OCI-LY7 (cell line): Measurements from ENCODE around the gene NDEL1. TPM values are rescaled to one million over a fixed set of nuclear protein-coding genes. Genes with fewer than 3 reads are reported as not detected.

Experiments
- BruUV-seq: library from RNA; stranded (reverse); fragments of 400-500 nt; replicated peaks from 2 replicates; lab custom pipeline; 2021; lab: Mats Ljungman, UMichigan
- CTCF ChIA-PET: fragments of 300-600 bp; sonication (Branson Sonifier 250); formaldehyde crosslinking; loops from one replicate; lab custom pipeline; 2022; ENCODE audit warnings: antibody characterized with exemption; ENCODE audit not compliant: unreplicated experiment; lab: Charles Lee
- POLR2A ChIA-PET: fragments of 300-600 bp; sonication (Branson Sonifier 250); formaldehyde crosslinking; loops from one replicate; lab custom pipeline; 2022; ENCODE audit warnings: antibody characterized with exemption; lab: Charles Lee
- DNase-seq: peaks from one replicate; pipeline ENCODE4 v3.0.0-alpha.2; 2015; ENCODE audit warnings: low spot score
- H2AFZ ChIP-seq: fragments of 200-600 bp; sonication (generic), shearing (Covaris generic); 2 replicates; pipeline ENCODE4 v1.6.1; 2014; ENCODE audit warnings: mild to moderate bottlenecking, antibody characterized with exemption, low read length, moderate library complexity
- H3K27ac ChIP-seq: fragments of 200-600 bp; sonication (generic); 2 replicates; pipeline ENCODE4 v1.5.1; 2014; ENCODE audit warnings: mixed run types, low read depth, mild to moderate bottlenecking, moderate library complexity, low read length, inconsistent platforms; ENCODE audit not compliant: poor library complexity, severe bottlenecking
- H3K36me3 ChIP-seq: fragments of 200-600 bp; sonication (generic); 2 replicates; pipeline ENCODE4 v1.6.1; 2014; ENCODE audit warnings: mild to moderate bottlenecking, antibody characterized with exemption, low read length, moderate library complexity, mixed read lengths; ENCODE audit not compliant: insufficient read depth
- H3K4me1 ChIP-seq: fragments of 200-600 bp; sonication (generic); 2 replicates; pipeline ENCODE4 v1.5.1; 2014; ENCODE audit warnings: mild to moderate bottlenecking, low read length; ENCODE audit not compliant: insufficient read depth, poor library complexity, severe bottlenecking
- H3K4me2 ChIP-seq: fragments of 200-600 bp; sonication (generic); 2 replicates; pipeline ENCODE4 v1.6.1; 2014; ENCODE audit warnings: mild to moderate bottlenecking, low read length
- H3K4me3 ChIP-seq: fragments of 200-600 bp; sonication (generic); 2 replicates; pipeline ENCODE4 v1.5.1; 2014; ENCODE audit warnings: mild to moderate bottlenecking, low read depth, low read length; ENCODE audit not compliant: poor library complexity, severe bottlenecking
- H3K79me2 ChIP-seq: fragments of 200-600 bp; sonication (generic); 2 replicates; pipeline ENCODE4 v1.6.1; 2016; ENCODE audit warnings: low read depth, mild to moderate bottlenecking, low read length, moderate library complexity, mixed read lengths; ENCODE audit not compliant: insufficient read depth
- H3K9me2 ChIP-seq: fragments of 200-600 bp; sonication (generic); 2 replicates; pipeline ENCODE4 v1.6.1; 2016; ENCODE audit warnings: mild to moderate bottlenecking, low read length, mixed read lengths; ENCODE audit not compliant: insufficient read depth
- H3K9me3 ChIP-seq: fragments of 200-600 bp; sonication (generic); 2 replicates; pipeline ENCODE4 v1.6.1; 2014; ENCODE audit warnings: mild to moderate bottlenecking, mixed run types, low read length, mixed read lengths
- H4K20me1 ChIP-seq: fragments of 200-600 bp; sonication (generic); 2 replicates; pipeline ENCODE4 v1.6.1; 2014; ENCODE audit warnings: mild to moderate bottlenecking, antibody characterized with exemption, low read length, moderate library complexity, mixed read lengths; ENCODE audit not compliant: insufficient read depth
- CTCF ChIP-seq: fragments of 200-600 bp; sonication (generic); conservative IDR thresholded peaks from 2 replicates; pipeline ENCODE4 v1.5.1; 2014; ENCODE audit warnings: mild to moderate bottlenecking, antibody characterized with exemption, low read length, moderate library complexity, mixed read lengths
- EZH2phosphoT487 ChIP-seq: fragments of 200-600 bp; sonication (generic); IDR thresholded peaks from 2 replicates; pipeline ENCODE4 v1.6.1; 2018; ENCODE audit warnings: low read depth, borderline replicate concordance, mild to moderate bottlenecking, mixed run types, antibody characterized with exemption, low read length, moderate library complexity, mixed read lengths
- intact Hi-C: fragments of 100-400 bp; cut with micrococcal nuclease; formaldehyde crosslinking; loops from one replicate; pipeline ENCODE4 v1.10.0; 2022; ENCODE audit not compliant: unreplicated experiment
- total RNA-seq, 2 experiments: library from RNA; depleted of rRNA in 1 of 2; stranded (reverse); fragments of >200 nt in 1 of 2; shearing (Covaris generic) in 1 of 2; gene quantifications; 2 replicates each; pipeline ENCODE4 v1.2.3, GENCODE V29; 2014 to 2022

The NDEL1 gene
- total RNA-seq, 2 experiments from 2014 or later = 37.9 to 65.7 TPM

GRCh38 chr17:8472663-8473062 is 37.0 kb downstream of the NDEL1 start:
- POLR2A ChIA-PET = interaction anchor here (0.7 kb wide), 1 partner anchor 14 kb away, joined by 4 read pairs; no protein-coding TSS in a partner anchor
- Histone ChIP-seq H3K4me3 (no peak overlapping the region), H3K4me2 (no peak overlapping the region), H3K36me3 (peaks cover 77% of the 10 kb centered on the region), H3K4me1 (no peaks in the 10 kb centered on the region), H3K79me2 (no peaks in the 10 kb centered on the region), H2AFZ (no peak overlapping the region), H3K9me3 (no peaks in the 10 kb centered on the region), H4K20me1 (no peaks in the 10 kb centered on the region), H3K27ac (no peak overlapping the region), H3K9me2 (no peaks in the 10 kb centered on the region)
- TF ChIP-seq CTCF = no peak
- TF ChIP-seq EZH2phosphoT487 = no peak
- CTCF ChIA-PET = no interaction called here
- intact Hi-C loops = no loop called here
- no TSS peak for BruUV-seq
- no peak for DNase-seq

- intact Hi-C loops = no loop called here
- no peak overlapping the region for H3K4me3 ChIP-seq
- DNase-seq = no peak
- TF ChIP-seq CTCF (no peak), EZH2phosphoT487 (no peak)
- no peaks in the 10 kb centered on the region for H3K79me2 ChIP-seq
- no TSS peak for BruUV-seq
- no peak overlapping the region for H3K4me2 ChIP-seq
- H3K36me3 ChIP-seq = peaks cover 77% of the 10 kb centered on the region
- H3K27ac ChIP-seq = no peak overlapping the region
- no peaks in the 10 kb centered on the region for H3K9me2 ChIP-seq
- no peak overlapping the region for H2AFZ ChIP-seq
- no peaks in the 10 kb centered on the region for H4K20me1 ChIP-seq
- H3K9me3 ChIP-seq = no peaks in the 10 kb centered on the region
- ChIA-PET POLR2A (no interaction called here), CTCF (no interaction called here)
- no peaks in the 10 kb centered on the region for H3K4me1 ChIP-seq
Measured at GRCh38 chr17:8473451-8474192, 37.9 kb downstream of the NDEL1 start.

- TF ChIP-seq CTCF = no peak
- no peak overlapping the region for H3K4me2 ChIP-seq
- H3K4me3 ChIP-seq = no peak overlapping the region
- no peaks in the 10 kb centered on the region for H4K20me1 ChIP-seq
- BruUV-seq = no TSS peak
- no peak for DNase-seq
- ChIA-PET POLR2A (no interaction called here), CTCF (no interaction called here)
- no peaks in the 10 kb centered on the region for H3K9me3 ChIP-seq
- no peaks in the 10 kb centered on the region for H3K9me2 ChIP-seq
- no peaks in the 10 kb centered on the region for H3K79me2 ChIP-seq
- no peaks in the 10 kb centered on the region for H3K4me1 ChIP-seq
- H3K27ac ChIP-seq = no peak overlapping the region
- peaks cover 82% of the 10 kb centered on the region for H3K36me3 ChIP-seq
- H2AFZ ChIP-seq = no peak overlapping the region
- intact Hi-C loops = no loop called here
Measured at GRCh38 chr17:8474826-8475225, 39.1 kb downstream of the NDEL1 start.
